Astrocyte (in vitro differentiated cells and primary cell): ENCODE measurements around the gene TMEM63A.

ENCODE experiments used
- EZH2 ChIP-seq: IDR thresholded peaks from 2 replicates; pipeline ENCODE4 v1.6.1; 2012; ENCODE audit warnings: mild to moderate bottlenecking, low read length, inconsistent platforms; ENCODE audit not compliant: insufficient read depth
- TF ChIP-seq, protein P1 (sequence below): IDR thresholded peaks from 2 replicates; pipeline ENCODE4 v1.5.1; 2011; ENCODE audit warnings: low read depth, mild to moderate bottlenecking, inconsistent platforms, low read length, moderate library complexity; ENCODE audit not compliant: insufficient read depth

DNA sequence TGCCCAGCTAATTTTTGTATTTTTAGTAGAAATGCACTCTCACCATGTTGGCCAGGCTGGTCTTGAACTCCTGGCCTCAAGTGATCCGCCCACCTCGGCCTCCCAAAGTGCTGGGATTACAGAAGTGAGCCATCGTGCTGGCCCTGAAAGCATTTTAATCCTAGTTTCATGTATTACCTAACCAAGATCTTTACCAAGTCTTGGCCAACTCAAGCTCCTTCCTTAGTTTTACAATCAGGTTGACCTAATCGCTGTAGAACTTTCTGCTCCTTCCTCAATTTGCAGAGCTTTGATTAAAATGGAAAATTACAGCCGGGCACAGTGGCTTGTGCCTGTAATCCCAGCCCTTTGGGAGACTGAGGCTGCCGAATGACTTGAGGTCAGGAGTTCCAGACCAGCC, 3.2 kb upstream of the TMEM63A start:
- TF ChIP-seq, protein P1, sequence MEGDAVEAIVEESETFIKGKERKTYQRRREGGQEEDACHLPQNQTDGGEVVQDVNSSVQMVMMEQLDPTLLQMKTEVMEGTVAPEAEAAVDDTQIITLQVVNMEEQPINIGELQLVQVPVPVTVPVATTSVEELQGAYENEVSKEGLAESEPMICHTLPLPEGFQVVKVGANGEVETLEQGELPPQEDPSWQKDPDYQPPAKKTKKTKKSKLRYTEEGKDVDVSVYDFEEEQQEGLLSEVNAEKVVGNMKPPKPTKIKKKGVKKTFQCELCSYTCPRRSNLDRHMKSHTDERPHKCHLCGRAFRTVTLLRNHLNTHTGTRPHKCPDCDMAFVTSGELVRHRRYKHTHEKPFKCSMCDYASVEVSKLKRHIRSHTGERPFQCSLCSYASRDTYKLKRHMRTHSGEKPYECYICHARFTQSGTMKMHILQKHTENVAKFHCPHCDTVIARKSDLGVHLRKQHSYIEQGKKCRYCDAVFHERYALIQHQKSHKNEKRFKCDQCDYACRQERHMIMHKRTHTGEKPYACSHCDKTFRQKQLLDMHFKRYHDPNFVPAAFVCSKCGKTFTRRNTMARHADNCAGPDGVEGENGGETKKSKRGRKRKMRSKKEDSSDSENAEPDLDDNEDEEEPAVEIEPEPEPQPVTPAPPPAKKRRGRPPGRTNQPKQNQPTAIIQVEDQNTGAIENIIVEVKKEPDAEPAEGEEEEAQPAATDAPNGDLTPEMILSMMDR = no peak
- TF ChIP-seq EZH2 = no peak
